GM12875 (cell line): ENCODE results near the gene CD72.
A peak's percentile ranks its signal among the peaks of the same experiment; 100 is the strongest.

Experiments used
- H3K4me3 ChIP-seq: one replicate; pipeline ENCODE4 v1.5.1; 2011; ENCODE audit warnings: low read depth, low read length, control low read depth
- TF ChIP-seq, protein P1 (sequence below): IDR thresholded peaks from 2 replicates; pipeline ENCODE4 v1.5.1; 2011; ENCODE audit warnings: low read depth, mild to moderate bottlenecking, control low read depth, inconsistent platforms, low read length, moderate library complexity, borderline replicate concordance; ENCODE audit not compliant: insufficient read depth

CD72 gene, protein sequence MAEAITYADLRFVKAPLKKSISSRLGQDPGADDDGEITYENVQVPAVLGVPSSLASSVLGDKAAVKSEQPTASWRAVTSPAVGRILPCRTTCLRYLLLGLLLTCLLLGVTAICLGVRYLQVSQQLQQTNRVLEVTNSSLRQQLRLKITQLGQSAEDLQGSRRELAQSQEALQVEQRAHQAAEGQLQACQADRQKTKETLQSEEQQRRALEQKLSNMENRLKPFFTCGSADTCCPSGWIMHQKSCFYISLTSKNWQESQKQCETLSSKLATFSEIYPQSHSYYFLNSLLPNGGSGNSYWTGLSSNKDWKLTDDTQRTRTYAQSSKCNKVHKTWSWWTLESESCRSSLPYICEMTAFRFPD

GRCh38 chr9:35618325-35618727 lies at the start of gene CD72:
Gene CD72, minus strand, starts transcription at chr9:35618413. Its CDS starts 110 bp downstream, at chr9:35618303.
- TF ChIP-seq, protein P1, sequence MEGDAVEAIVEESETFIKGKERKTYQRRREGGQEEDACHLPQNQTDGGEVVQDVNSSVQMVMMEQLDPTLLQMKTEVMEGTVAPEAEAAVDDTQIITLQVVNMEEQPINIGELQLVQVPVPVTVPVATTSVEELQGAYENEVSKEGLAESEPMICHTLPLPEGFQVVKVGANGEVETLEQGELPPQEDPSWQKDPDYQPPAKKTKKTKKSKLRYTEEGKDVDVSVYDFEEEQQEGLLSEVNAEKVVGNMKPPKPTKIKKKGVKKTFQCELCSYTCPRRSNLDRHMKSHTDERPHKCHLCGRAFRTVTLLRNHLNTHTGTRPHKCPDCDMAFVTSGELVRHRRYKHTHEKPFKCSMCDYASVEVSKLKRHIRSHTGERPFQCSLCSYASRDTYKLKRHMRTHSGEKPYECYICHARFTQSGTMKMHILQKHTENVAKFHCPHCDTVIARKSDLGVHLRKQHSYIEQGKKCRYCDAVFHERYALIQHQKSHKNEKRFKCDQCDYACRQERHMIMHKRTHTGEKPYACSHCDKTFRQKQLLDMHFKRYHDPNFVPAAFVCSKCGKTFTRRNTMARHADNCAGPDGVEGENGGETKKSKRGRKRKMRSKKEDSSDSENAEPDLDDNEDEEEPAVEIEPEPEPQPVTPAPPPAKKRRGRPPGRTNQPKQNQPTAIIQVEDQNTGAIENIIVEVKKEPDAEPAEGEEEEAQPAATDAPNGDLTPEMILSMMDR = no peak
- peak within 1 kb of the TSS; percentile 62 for H3K4me3 ChIP-seq

DNA sequence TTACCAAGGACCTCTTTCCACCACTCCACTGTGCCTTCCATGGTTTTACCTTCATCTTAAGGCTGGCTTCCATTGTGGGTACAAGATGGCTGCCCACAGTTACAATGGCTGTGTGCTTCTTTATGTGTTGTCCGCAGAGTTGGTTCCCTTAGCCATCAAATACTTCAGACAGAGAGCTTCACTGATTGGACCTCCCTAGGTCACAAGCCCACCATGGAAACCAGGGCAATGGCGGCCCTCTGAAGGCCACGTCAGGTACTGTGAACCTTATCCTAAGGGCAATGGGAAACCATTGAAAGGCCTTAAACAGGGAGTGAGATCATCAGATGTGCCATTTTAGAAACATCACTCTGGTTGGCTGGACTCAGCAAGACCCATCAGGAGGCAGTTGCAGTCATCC lies 49.7 kb upstream of the CD72 start:
- TF ChIP-seq, protein P1 = no peak
- H3K4me3 ChIP-seq = no peak overlapping the region

DNA sequence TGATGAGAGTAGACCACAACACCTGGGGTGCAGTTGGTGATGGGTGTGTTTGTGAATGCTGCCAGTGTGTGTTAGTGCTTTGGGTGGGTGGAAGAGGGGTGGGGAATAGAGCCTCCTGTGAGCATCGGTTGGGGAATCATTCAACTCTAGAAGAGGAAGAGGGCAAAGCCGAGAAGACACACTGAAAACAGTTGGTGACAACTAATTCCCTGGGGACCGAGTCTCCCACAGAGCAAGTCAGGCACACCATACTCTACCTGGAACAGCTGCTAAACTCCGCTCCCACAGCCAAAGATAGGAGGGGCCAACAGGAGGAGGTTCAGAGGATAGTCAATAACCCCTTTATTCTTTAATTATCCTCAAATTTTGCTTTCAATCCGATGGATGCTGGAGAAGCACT lies 48.3 kb upstream of the CD72 start:
- TF ChIP-seq, protein P1 = no peak
- H3K4me3 ChIP-seq = no peak overlapping the region

GRCh38 chr9:35666045-35666444 lies 47.8 kb upstream of the CD72 start:
- no peak overlapping the region for H3K4me3 ChIP-seq
- TF ChIP-seq, protein P1 = no peak

DNA sequence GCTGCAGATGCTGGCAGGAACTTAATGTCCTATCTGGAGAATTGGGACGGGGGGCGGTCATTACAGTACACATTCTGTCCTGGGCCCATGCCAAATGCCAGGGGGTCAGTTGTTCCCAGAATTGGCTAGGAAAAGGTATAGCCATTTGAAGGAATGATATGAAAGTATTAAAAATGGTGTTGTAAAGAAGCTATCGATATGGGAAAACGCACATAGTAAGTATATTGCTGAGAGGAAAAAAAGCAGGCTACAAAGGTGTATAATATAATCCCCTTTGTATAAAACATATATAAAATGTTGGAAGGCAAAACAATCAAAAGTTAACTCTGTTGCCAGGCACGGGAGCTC lies 47.2 kb upstream of the CD72 start:
- peak overlapping the region; percentile 70 for H3K4me3 ChIP-seq
- TF ChIP-seq, protein P1 = no peak

DNA sequence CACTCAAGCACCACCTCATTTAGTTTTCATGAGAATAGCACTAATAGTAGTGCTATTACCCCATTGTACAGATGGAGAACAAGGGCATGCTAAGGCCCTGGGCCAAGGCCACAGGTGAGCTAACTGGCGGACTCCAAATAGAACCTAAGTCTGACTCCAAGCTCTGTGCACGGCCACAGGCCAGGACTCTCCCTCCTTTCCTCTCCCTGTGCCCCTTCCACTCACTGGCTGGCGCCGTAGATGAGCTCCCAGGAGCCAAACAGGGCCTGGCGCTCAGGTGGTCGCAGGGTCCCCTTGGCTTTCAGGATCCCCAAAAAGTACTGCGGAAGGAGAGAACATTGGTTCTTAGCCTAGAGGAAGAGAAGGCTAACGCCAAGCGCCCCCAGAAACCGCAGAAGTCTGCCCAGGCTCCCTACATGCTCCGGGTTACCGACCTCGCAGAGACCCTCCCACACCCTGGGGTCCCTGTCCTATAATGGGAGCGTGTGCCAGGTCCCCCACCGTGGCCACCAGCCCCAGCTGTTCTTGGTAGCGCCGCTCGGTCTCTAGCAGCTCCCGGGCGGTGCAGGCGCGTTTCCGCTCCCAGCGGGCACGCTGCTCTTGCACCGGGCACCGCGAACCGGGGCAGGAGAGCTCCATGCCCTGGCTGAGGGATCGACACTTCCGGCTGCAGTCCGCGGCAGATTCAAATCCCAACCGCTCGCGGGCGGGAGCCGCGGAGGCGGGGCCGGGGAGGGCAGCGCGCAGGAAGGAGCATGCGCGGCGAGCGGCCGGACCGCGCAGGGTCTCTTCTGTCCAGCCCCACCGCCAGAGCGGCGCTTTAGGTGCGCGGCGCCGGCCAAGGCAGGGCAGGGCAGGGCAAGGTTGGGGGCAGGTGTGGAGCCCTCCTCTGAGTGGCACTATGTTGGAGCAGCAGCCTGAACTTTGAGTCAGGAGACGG lies 46.6 kb upstream of the CD72 start, which contains the start of gene ARHGEF39:
TSS of gene ARHGEF39 (minus strand) at position 665 of the 940 bp plus-strand sequence. CDS start at position 639, 26 bp downstream.
- TF ChIP-seq, protein P1 = peak; percentile 37; the same call in 1 of the 2 replicates
- H3K4me3 ChIP-seq = peak within 1 kb of the TSS; percentile 70
